ENCODE results near the gene SHMT2. TPM values are rescaled to one million over a fixed set of nuclear protein-coding genes. Genes with fewer than 3 reads are reported as not detected.

Gene SHMT2
- total and polyA plus RNA-seq, 9 of the 15 experiments (the other 6 are each of a cell fraction or from before 2014, with no cell fraction given), result 46.1 to 319 (median 115) TPM

DNA sequence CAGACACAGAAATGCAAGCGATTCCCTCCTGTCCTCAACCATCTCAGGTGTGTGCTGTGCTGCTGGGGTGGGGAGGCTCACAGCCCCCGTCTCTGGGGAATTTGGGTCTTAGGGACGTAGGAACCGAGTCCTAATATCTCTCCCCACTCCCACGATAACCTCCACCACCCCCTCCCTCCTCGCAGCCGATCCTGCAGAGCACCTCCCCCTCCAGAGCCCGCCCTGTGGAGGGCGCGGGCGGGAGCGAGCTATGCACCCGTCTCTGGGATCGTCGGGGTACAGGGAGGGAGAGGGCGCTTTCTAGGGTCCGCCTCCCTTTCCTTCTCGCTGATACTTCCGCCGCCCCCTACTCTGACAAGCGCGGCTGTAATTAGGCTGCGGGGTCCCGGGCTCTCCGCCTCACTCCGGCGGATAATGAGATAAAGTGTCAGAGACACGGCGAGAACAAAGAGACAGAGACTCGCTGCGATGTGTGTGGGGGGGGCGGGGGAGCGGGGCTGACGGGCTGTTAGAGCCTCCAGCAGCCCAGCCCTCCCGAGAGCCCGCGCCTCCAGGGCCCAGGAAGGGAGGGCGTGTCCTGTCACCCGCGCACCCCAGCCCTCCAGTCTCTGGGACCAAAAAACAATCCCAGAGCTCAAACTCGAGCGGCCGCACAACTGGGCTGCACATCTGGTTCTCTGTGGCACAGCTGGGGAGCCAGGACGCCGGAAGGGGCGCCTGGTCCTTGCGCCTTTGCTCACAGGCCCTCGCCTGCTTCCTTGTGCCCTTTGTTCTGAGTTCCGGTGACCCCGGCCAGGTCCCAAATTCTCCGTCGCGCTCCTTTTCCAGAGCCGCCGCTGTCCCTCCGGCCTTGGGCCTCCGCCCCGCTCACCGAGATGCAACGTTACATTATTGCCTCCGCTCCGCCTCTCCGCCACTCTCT, 8.7 kb downstream of the SHMT2 start (continued):
- peak; percentile 50 for TF ChIP-seq PCBP1 (IDR thresholded peaks at IDR 0.05; ENCODE audit: low read depth, low read length, poor library complexity, severe bottlenecking)
- TF ChIP-seq ETV6 (IDR thresholded peaks at IDR 0.05; ENCODE audit: borderline replicate concordance in 1 of 2, low read depth in 2 of 2, low read length in 1 of 2), result no peak
- 0 out of 2 replicates have a peak, but pooled peaks have one; percentile 25 for TF ChIP-seq ETV6 (CRISPR knock-in tag; IDR thresholded peaks at IDR 0.05; ENCODE audit: borderline replicate concordance)
- TF ChIP-seq GABPB1 (CRISPR knock-in tag; IDR thresholded peaks at IDR 0.05), result no peak
- no peak for TF ChIP-seq MEF2A (IDR thresholded peaks at IDR 0.05; ENCODE audit: control insufficient read depth, low read depth, low read length)
- no peak for TF ChIP-seq BRCA1 (IDR thresholded peaks at IDR 0.05)
- 0 out of 2 replicates have a peak, but pooled peaks have one; percentile 27 for TF ChIP-seq BRCA1 (CRISPR knock-in tag; IDR thresholded peaks at IDR 0.05)
- TF ChIP-seq, protein P1, sequence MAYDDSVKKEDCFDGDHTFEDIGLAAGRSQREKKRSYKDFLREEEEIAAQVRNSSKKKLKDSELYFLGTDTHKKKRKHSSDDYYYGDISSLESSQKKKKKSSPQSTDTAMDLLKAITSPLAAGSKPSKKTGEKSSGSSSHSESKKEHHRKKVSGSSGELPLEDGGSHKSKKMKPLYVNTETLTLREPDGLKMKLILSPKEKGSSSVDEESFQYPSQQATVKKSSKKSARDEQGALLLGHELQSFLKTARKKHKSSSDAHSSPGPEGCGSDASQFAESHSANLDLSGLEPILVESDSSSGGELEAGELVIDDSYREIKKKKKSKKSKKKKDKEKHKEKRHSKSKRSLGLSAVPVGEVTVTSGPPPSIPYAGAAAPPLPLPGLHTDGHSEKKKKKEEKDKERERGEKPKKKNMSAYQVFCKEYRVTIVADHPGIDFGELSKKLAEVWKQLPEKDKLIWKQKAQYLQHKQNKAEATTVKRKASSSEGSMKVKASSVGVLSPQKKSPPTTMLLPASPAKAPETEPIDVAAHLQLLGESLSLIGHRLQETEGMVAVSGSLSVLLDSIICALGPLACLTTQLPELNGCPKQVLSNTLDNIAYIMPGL (CRISPR knock-in tag; IDR thresholded peaks at IDR 0.05), result no peak
- TF ChIP-seq, protein P2, sequence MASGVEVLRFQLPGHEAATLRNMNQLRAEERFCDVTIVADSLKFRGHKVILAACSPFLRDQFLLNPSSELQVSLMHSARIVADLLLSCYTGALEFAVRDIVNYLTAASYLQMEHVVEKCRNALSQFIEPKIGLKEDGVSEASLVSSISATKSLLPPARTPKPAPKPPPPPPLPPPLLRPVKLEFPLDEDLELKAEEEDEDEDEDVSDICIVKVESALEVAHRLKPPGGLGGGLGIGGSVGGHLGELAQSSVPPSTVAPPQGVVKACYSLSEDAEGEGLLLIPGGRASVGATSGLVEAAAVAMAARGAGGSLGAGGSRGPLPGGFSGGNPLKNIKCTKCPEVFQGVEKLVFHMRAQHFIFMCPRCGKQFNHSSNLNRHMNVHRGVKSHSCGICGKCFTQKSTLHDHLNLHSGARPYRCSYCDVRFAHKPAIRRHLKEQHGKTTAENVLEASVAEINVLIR (CRISPR knock-in tag; IDR thresholded peaks at IDR 0.05), result no peak
- TF ChIP-seq IFI16 (CRISPR knock-in tag; IDR thresholded peaks at IDR 0.05), result no peak
- TF ChIP-seq ARNT (IDR thresholded peaks at IDR 0.05), result no peak
- no peak for TF ChIP-seq FOSL1 (tag; conservative IDR thresholded peaks at IDR 0.05)
- no peak for TF ChIP-seq ZNF76 (CRISPR knock-in tag; IDR thresholded peaks at IDR 0.05; ENCODE audit: borderline replicate concordance)
- TF ChIP-seq HMGN3 (IDR thresholded peaks at IDR 0.05; ENCODE audit: borderline replicate concordance, extremely low read depth, insufficient read length, low read depth, low read length), result no peak
- TF ChIP-seq, protein P3, sequence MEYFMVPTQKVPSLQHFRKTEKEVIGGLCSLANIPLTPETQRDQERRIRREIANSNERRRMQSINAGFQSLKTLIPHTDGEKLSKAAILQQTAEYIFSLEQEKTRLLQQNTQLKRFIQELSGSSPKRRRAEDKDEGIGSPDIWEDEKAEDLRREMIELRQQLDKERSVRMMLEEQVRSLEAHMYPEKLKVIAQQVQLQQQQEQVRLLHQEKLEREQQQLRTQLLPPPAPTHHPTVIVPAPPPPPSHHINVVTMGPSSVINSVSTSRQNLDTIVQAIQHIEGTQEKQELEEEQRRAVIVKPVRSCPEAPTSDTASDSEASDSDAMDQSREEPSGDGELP (CRISPR knock-in tag; IDR thresholded peaks at IDR 0.05; ENCODE audit: borderline replicate concordance), result 0 out of 2 replicates have a peak, but pooled peaks have one; percentile 1
- TF ChIP-seq ZNF77 (CRISPR knock-in tag; IDR thresholded peaks at IDR 0.05), result no peak
- TF ChIP-seq RBM22 (IDR thresholded peaks at IDR 0.05; ENCODE audit: low read depth, low read length, poor library complexity, severe bottlenecking), result peak; percentile 49
- no peak for TF ChIP-seq GTF2A2 (tag; IDR thresholded peaks at IDR 0.05)
- TF ChIP-seq ZNF263 (CRISPR knock-in tag; IDR thresholded peaks at IDR 0.05; ENCODE audit: borderline replicate concordance), result 0 out of 2 replicates have a peak, but pooled peaks have one; percentile 2
- TF ChIP-seq PHF20 (IDR thresholded peaks at IDR 0.05; ENCODE audit: partially characterized antibody), result no peak
- no peak for TF ChIP-seq SMARCB1 (IDR thresholded peaks at IDR 0.05; ENCODE audit: insufficient read length, low read depth)
- no peak for TF ChIP-seq ARID2 (IDR thresholded peaks at IDR 0.05)
- TF ChIP-seq STAG1 (CRISPR knock-in tag; IDR thresholded peaks at IDR 0.05; ENCODE audit: borderline replicate concordance), result no peak
- no peak for TF ChIP-seq ZNF778 (CRISPR knock-in tag; IDR thresholded peaks at IDR 0.05)
- no peak for TF ChIP-seq NONO (IDR thresholded peaks at IDR 0.05; ENCODE audit: low read depth in 2 of 2, low read length in 1 of 2)

Measured in K562 (cell line).